Left renal cortex interstitium (tissue), 4 donors: ENCODE data around the gene TLE4. TPM values are rescaled to one million over a fixed set of nuclear protein-coding genes. Genes with fewer than 3 reads are reported as not detected.
A peak's percentile ranks its signal among the peaks of the same experiment; 100 is the strongest.

Source experiments
- DNase-seq, 4 donors: peaks; one replicate each; pipeline ENCODE4 v3.0.0-alpha.2; 2013; ENCODE audit warnings: low read depth in 4 of 4, low spot score in 2 of 4, missing footprints in 1 of 4
- polyA plus RNA-seq, 4 donors: library from polyadenylated mRNA; unstranded; fragments of 120-200 nt; gene quantifications; one replicate each; pipeline ENCODE4 v1.2.1, GENCODE V29; 2013; ENCODE audit not compliant: insufficient read length in 4 of 4

The TLE4 gene
- polyA plus RNA-seq, 4 donors = 62.1 to 80.5 (median 73.1) TPM

- DNase-seq = peak in 2 of 4 donors; percentile 74 to 86
These were observed 1.1 kb upstream of the TLE4 start for GRCh38 chr9:79570448-79571308.

- no peak for DNase-seq
These were observed 355 bp downstream of the TLE4 start for GRCh38 chr9:79572032-79572607.

- DNase-seq = no peak
These were observed 1.0 kb downstream of the TLE4 start for GRCh38 chr9:79572608-79573411.

GRCh38 chr9:79573412-79573923 is 1.7 kb downstream of the TLE4 start:
- DNase-seq = no peak

GRCh38 chr9:79574136-79574535 is 2.4 kb downstream of the TLE4 start:
- no peak for DNase-seq

- no peak for DNase-seq
These were observed 3.0 kb downstream of the TLE4 start for GRCh38 chr9:79574781-79575180.

GRCh38 chr9:79575547-79575946 is 3.8 kb downstream of the TLE4 start:
- no peak for DNase-seq

- DNase-seq = no peak
These were observed 6.4 kb downstream of the TLE4 start for GRCh38 chr9:79577969-79578723.

GRCh38 chr9:79578891-79579290 is 7.1 kb downstream of the TLE4 start:
- DNase-seq = no peak

GRCh38 chr9:79579624-79580023 is 7.9 kb downstream of the TLE4 start:
- no peak for DNase-seq

- DNase-seq = no peak
These were observed 8.3 kb downstream of the TLE4 start for GRCh38 chr9:79580055-79580454.

GRCh38 chr9:79581388-79581787 is 9.6 kb downstream of the TLE4 start:
- DNase-seq = no peak

GRCh38 chr9:79581794-79582193 is 10.0 kb downstream of the TLE4 start:
- DNase-seq = no peak

GRCh38 chr9:79583952-79584654 is 12.3 kb downstream of the TLE4 start:
- no peak for DNase-seq

- DNase-seq = no peak
These were observed 12.9 kb downstream of the TLE4 start for GRCh38 chr9:79584655-79584982.

GRCh38 chr9:79588488-79589223 is 16.9 kb downstream of the TLE4 start:
- no peak for DNase-seq

GRCh38 chr9:79591458-79591857 is 19.7 kb downstream of the TLE4 start:
- no peak for DNase-seq

- no peak for DNase-seq
These were observed 21.1 kb downstream of the TLE4 start for GRCh38 chr9:79592726-79593493.
